OCI-LY3 (cell line): ENCODE results near the gene MIEF2.

ENCODE experiments used
- H2AFZ ChIP-seq: fragments of 200-600, 300-600 bp; shearing (Covaris generic); 2 replicates; pipeline ENCODE4 v1.6.0; 2014; ENCODE audit warnings: antibody characterized with exemption, low read depth, low read length
- H3K27ac ChIP-seq: fragments of 200-600, 300-600 bp; sonication (generic); 2 replicates; pipeline ENCODE4 v1.5.1; 2014; ENCODE audit warnings: mild to moderate bottlenecking, low read length, moderate library complexity, mixed read lengths
- H3K27me3 ChIP-seq: fragments of 200-600, 300-600 bp; sonication (generic); 2 replicates; pipeline ENCODE4 v1.6.1; 2014; ENCODE audit warnings: low read depth, low read length, mixed read lengths
- H3K36me3 ChIP-seq: fragments of 200-600, 300-600 bp; sonication (generic); replicated peaks from 2 replicates; pipeline ENCODE3; 2014; ENCODE audit warnings: low read depth, low read length, mixed read lengths
- H3K4me1 ChIP-seq: fragments of 300-600, 200-600 bp; sonication (generic); 2 replicates; pipeline ENCODE4 v1.6.1; 2014; ENCODE audit warnings: low read length, mixed read lengths
- H3K4me2 ChIP-seq: fragments of 200-600, 300-600 bp; sonication (generic); 2 replicates; pipeline ENCODE4 v1.6.1; 2014; ENCODE audit warnings: low read length, mixed read lengths
- H3K4me3 ChIP-seq: fragments of 300-600, 200-600 bp; sonication (generic); 2 replicates; pipeline ENCODE4 v1.5.1; 2014; ENCODE audit warnings: antibody characterized with exemption, mild to moderate bottlenecking, low read length, moderate library complexity
- H3K79me2 ChIP-seq: fragments of 300-600, 200-600 bp; shearing (Covaris generic); 2 replicates; pipeline ENCODE4 v1.6.1; 2014; ENCODE audit warnings: mild to moderate bottlenecking, low read length, mixed read lengths
- H3K9ac ChIP-seq: fragments of 300-600, 200-600 bp; shearing (Covaris generic); 2 replicates; pipeline ENCODE4 v1.6.0; 2014; ENCODE audit warnings: mild to moderate bottlenecking, low read length, moderate library complexity
- H3K9me3 ChIP-seq: fragments of 200-600, 300-600 bp; shearing (Covaris generic); 2 replicates; pipeline ENCODE4 v1.6.1; 2014; ENCODE audit warnings: low read length, mixed read lengths; ENCODE audit not compliant: insufficient read depth
- H4K20me1 ChIP-seq: fragments of 200-600, 300-600 bp; sonication (generic); 2 replicates; pipeline ENCODE4 v1.6.1; 2016; ENCODE audit warnings: low read length, mixed read lengths; ENCODE audit not compliant: insufficient read depth
- CTCF ChIP-seq: fragments of 200-600, 300-600 bp; sonication (generic); IDR thresholded peaks from 2 replicates; pipeline ENCODE4 v1.5.1; 2014; ENCODE audit warnings: antibody characterized with exemption, low read length, low read depth
- EZH2phosphoT487 ChIP-seq: fragments of 200-600 bp; shearing (Covaris generic); IDR thresholded peaks from 2 replicates; pipeline ENCODE4 v1.6.1; 2018; ENCODE audit warnings: antibody characterized with exemption, mixed run types, low read depth

MIEF2 gene

GRCh38 chr17:18225642-18226283 lies 34.7 kb upstream of the MIEF2 start:
- Histone ChIP-seq H2AFZ (0 out of 2 replicates have a peak overlapping the region, but pooled peaks have one; percentile 46), H3K4me3 (peak overlapping the region; percentile 83), H3K36me3 (no peaks in the 10 kb centered on the region), H3K4me1 (peaks cover 8% of the 10 kb centered on the region), H3K27me3 (no peaks in the 10 kb centered on the region), H3K79me2 (no peaks in the 10 kb centered on the region), H3K9me3 (no peaks in the 10 kb centered on the region), H3K9ac (peak overlapping the region; percentile 70), H3K4me2 (peak overlapping the region; percentile 76), H4K20me1 (no peaks in the 10 kb centered on the region), H3K27ac (no peak overlapping the region)
- no peak for TF ChIP-seq CTCF
- TF ChIP-seq EZH2phosphoT487, result no peak

DNA sequence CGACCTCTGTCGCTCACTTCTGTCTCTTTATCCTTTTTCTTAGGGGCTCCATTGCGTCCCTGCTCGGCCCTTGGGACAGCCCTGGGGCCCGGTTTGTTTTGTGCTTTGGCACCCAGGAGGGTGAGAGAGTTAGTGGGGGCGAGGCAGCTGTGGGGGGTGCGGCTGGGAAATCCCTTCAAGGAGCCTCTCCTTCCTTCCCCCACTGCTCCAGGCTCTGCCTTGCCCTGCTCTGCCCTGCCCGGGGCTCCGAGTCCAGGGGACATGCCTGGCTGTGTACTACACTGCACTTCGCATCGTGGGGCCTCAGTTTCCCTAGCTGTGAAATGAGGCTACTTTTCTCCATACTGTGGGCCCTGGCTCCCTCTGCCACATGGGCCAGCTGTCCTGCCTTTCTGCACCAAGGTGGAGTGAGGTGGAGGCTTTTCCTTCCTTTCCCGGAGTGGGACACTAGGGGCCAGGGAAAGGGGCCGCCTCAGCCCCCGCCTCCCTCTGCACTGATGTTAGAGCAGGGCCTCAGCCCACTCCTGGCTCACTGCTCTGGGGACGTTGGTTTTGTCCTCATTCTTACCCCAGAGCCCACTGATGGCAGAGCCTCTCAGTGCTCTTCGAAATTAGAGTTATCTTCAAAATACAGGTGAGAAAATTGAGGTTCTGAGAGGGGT lies 34.0 kb upstream of the MIEF2 start:
- no peak overlapping the region for H3K27ac ChIP-seq
- H3K4me1 ChIP-seq, result peaks cover 4% of the 10 kb centered on the region; the same call in 1 of the 2 replicates
- peak overlapping the region; percentile 76 for H3K4me2 ChIP-seq
- H3K9ac ChIP-seq, result peak overlapping the region; percentile 70
- H3K9me3 ChIP-seq, result no peaks in the 10 kb centered on the region
- 0 out of 2 replicates have a peak overlapping the region, but pooled peaks have one; percentile 46 for H2AFZ ChIP-seq
- TF ChIP-seq CTCF (no peak), EZH2phosphoT487 (no peak)
- peak overlapping the region; percentile 83 for H3K4me3 ChIP-seq
- H3K27me3 ChIP-seq, result no peaks in the 10 kb centered on the region
- no peaks in the 10 kb centered on the region for H3K79me2 ChIP-seq
- no peaks in the 10 kb centered on the region for H3K36me3 ChIP-seq
- no peaks in the 10 kb centered on the region for H4K20me1 ChIP-seq

DNA sequence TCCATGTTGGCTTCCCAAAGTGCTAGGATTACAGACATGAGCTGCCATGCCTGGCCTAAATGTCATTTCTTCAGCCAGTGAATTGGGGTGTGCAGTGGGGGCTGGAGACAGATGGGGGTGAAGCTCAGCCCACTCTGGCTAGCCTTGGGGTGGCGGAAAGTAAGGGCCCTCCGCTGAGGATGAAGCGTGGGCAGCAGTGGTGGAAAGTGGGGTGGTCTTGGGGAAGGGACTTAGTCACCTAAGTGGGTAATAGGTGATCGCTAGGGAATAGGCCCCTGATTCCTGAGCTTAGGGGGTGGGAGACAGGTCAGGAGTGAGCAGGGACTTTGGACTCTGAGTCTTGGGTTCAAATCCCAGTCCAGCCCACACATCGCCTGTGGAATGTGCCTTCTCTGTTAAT lies 32.8 kb upstream of the MIEF2 start:
- no peak overlapping the region for H3K27ac ChIP-seq
- no peak overlapping the region for H3K4me2 ChIP-seq
- H4K20me1 ChIP-seq, result no peaks in the 10 kb centered on the region
- no peaks in the 10 kb centered on the region for H3K27me3 ChIP-seq
- peaks cover 4% of the 10 kb centered on the region; the same call in 1 of the 2 replicates for H3K4me1 ChIP-seq
- no peak overlapping the region for H3K9ac ChIP-seq
- no peak overlapping the region for H2AFZ ChIP-seq
- H3K36me3 ChIP-seq, result no peaks in the 10 kb centered on the region
- no peaks in the 10 kb centered on the region for H3K9me3 ChIP-seq
- no peaks in the 10 kb centered on the region for H3K79me2 ChIP-seq
- TF ChIP-seq CTCF (no peak), EZH2phosphoT487 (no peak)
- no peak overlapping the region for H3K4me3 ChIP-seq

GRCh38 chr17:18228176-18228682 lies 32.2 kb upstream of the MIEF2 start:
- no peaks in the 10 kb centered on the region for H3K9me3 ChIP-seq
- H3K4me2 ChIP-seq, result no peak overlapping the region
- H3K9ac ChIP-seq, result no peak overlapping the region
- H3K4me1 ChIP-seq, result peaks cover 4% of the 10 kb centered on the region; the same call in 1 of the 2 replicates
- no peak overlapping the region for H2AFZ ChIP-seq
- H3K27me3 ChIP-seq, result no peaks in the 10 kb centered on the region
- H4K20me1 ChIP-seq, result no peaks in the 10 kb centered on the region
- H3K36me3 ChIP-seq, result no peaks in the 10 kb centered on the region
- H3K79me2 ChIP-seq, result no peaks in the 10 kb centered on the region
- H3K27ac ChIP-seq, result no peak overlapping the region
- no peak overlapping the region for H3K4me3 ChIP-seq
- TF ChIP-seq CTCF, result no peak
- TF ChIP-seq EZH2phosphoT487, result no peak
